Astrocyte of the hippocampus (primary cell): ENCODE data around the gene GOLPH3.
A peak's percentile ranks its signal among the peaks of the same experiment; 100 is the strongest.
"Not testable (repeated sequence)": the region's sequence is repeated elsewhere in the genome, so short reads cannot be mapped to it uniquely, and the experiment has no call there.

ENCODE experiments used
- DNase-seq: peaks from one replicate; pipeline ENCODE4 v3.0.0; 2011; ENCODE audit warnings: low read depth, low spot score

The GOLPH3 gene

DNA sequence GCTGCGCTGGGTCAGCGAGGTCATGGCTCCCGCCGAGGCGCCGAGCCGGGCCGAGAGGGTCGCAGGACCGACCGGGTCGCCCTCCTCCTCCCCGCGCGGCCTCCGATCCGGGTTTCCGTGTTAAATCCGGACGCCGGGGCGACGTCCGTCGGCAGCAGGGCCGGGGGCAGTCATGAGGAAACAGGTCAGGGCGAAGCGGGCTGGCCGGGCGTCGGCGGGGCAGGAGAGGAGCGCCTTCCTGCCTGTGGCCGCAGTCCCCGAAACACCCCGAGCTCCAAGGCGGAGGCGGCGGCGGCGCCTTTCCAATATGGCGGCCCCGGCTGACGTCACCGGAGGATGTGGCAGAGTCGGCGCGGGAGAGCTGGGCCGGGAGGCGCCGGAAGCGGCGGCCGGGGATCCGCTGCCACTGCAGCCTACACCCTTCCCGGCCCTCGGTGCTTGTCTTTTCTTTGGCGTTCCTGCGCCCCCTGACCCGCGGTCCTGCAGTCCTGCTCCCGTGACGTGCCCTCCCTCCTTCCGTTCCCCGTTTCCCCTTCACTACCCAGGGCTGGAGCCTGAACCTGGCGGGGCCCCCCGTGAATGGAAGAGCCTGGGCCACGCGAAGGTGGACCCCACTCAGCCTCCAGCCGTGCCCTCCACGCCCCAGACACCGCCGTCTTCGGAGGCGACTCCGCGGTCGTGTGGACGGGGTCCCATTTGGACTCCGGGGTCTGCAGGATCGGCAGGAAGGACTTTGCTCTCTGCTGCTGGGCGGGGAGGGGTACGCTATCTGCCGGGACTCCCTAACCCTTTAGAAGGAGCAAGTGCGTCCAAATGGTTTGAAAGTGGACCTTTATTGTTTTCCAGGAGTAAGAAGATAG lies at the start of gene GOLPH3:
TSS of gene GOLPH3 (minus strand) at position 309 of the 860 bp plus-strand sequence. CDS start at position 24, 285 bp downstream.
- DNase-seq = peak; percentile 96

- DNase-seq = no peak
These were observed 48.8 kb upstream of the GOLPH3 start for GRCh38 chr5:32222723-32223470.

GRCh38 chr5:32217886-32218396 lies 43.8 kb upstream of the GOLPH3 start:
- DNase-seq = peak; percentile 58

GRCh38 chr5:32214344-32214743 lies 40.2 kb upstream of the GOLPH3 start:
- not testable (repeated sequence) for DNase-seq

- no peak for DNase-seq
These were observed 36.0 kb upstream of the GOLPH3 start for GRCh38 chr5:32210151-32210550.

GRCh38 chr5:32208837-32209236 lies 34.7 kb upstream of the GOLPH3 start:
- DNase-seq = not testable (repeated sequence)

DNA sequence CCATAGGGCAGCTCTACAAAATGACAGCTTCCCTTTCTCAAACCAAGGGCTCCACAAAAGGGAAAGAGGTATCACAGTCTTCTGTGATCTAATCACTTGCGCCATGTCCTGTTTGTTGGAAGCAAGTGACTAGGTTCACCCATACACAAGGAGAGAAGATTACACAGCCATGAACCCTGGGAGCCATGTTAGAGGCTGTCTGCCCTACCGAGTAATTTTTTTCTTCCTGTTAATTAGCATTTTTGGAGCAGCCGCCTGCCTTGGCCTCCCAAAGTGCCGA lies 33.2 kb upstream of the GOLPH3 start:
- DNase-seq = no peak

DNA sequence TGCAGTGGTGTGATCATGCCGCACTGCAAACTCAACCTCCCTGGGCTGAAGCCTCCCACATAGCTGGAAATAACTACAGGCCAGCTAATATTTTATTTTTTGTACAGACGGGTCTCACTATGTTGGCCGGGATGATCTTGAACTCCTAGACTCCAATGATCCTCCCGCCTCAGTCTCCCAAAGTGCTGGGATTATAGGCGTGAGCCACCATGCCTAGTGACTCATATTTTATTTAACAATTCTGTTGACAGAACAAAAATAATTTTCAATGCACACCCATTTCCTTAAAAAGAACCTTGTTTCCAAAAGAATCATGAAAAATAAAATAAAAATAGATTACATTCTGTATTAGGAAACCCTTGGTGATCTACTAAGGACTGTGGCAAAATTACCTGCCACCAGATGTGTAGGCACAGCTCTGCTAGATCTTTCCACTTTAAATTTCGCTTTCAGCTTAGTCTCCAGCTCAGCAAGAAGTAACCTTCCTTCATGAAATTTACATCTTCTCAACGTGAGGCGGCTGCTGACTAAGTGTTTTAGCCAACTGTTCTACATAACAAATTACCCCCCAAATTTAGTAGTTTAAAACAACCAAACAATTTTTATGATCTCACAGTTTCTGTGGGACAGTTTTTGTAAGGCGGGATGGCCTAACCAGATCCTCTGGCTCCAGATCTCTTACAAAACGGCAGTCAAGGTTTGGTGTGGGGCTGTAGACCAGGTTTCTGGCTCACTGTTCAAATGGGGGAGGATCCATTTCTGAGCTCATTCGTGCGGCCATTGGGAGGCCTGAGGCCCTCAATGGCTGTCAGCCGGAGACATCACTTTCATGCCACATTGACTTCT lies 32.6 kb upstream of the GOLPH3 start:
- DNase-seq = no peak

DNA sequence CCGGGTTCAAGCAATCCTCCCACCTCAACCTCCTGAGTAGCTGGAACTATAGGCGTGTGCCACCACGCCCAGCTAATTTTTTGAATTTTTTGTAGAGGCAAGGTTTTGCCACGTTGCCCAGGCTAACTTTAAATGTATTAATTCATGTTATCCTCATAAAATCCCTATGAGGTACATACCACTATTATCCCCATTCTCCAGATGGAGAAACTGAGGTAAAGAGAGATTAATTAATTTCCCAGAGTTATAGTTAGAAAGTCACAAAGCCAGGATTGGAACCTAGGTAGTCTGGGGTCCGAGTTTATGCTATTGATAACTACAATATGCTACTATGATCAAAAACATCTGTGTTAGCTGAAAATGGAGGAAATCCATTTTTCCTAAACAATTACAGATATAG lies 31.9 kb upstream of the GOLPH3 start:
- no peak for DNase-seq

- no peak for DNase-seq
These were observed 28.3 kb upstream of the GOLPH3 start for GRCh38 chr5:32202394-32202793.

- DNase-seq = no peak
These were observed 27.1 kb upstream of the GOLPH3 start for GRCh38 chr5:32201122-32201753.

DNA sequence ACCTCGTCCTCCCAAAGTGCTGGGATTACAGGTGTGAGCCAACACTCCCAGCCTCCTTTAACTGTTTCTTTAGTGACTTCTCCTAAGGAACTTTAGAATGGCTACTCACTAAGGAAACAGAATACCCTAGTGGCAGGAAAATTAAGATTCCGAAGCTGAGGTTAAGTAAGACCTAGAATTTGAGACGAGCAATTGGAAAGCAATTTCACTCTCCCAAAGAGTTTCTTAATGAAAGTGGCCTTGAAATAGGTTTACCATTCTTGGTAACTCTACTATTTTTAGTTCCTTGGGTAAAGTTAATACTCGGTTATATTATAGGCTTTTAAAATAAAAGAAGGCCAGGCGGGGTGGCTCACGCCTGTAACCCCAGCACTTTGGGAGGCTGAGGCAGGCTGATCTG lies 22.9 kb upstream of the GOLPH3 start:
- no peak for DNase-seq

DNA sequence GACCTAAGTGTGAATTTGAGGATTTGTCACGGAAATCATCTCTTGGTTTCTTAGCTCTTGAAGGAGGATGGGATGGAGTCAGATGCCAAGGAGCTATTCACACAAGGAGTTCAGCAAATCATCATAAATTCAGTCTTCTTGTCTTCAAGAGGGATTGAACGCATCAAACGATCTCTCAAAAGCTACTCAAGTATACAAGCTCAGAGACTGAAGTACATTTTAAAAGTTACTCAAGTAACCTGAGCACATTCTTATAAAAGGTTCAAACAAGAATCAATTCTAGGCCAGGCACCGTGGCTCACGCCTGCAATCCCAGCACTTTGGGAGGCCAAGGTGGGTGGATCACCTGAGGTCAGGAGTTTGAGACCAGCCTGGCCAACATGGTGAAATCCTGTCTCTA lies 21.1 kb upstream of the GOLPH3 start:
- DNase-seq = no peak

GRCh38 chr5:32193591-32193990 lies 19.5 kb upstream of the GOLPH3 start:
- DNase-seq = peak; percentile 95

DNA sequence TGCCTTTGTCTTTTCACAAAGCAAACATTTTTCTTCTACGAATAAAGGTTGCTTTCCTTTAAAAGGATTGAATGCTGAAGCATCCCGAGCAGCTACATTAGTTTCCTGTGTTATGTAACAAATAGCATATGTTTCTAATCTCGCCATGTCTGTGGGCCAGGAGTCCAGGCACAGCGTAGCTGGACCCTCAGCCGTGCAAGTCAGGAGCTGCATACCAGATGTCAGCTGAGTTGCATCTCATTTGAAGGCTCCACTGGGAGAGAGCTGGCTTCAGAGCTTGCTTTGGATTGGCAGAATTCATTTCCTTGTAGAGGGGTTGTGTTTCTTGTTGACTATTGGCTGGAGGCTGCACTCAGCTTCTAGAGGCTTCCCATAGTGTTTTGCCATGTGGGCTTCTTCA lies 16.0 kb upstream of the GOLPH3 start:
- DNase-seq = no peak

GRCh38 chr5:32187675-32188074 lies 13.6 kb upstream of the GOLPH3 start:
- no peak for DNase-seq

DNA sequence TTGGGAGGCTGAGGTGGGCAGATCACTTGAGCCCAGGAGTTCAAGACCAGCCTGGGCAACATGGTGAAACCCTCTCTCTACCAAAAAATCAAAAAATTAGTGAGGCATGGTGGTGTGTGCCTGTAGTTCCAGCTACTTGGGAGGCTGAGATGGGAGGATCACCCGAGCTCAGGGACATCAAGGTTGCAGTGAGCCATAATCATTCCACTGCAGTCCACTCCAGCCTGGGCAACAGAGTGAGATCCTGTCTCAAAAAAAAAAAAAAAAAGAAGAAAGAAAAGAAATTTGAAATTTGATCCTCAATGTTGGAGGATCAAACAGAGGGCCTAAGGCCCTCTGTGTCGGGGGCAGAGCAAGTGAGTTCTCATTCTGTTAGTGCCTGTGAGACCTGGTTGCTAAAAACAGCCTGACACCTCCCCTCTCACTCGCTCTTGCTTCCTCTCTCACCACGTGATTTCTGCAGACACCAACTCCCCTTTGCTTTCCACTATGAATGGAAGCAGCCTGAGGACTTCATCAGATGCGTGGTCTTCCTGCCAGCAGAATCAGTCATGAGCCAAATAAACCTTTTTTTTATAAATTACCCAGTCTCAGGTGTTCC lies 8.4 kb upstream of the GOLPH3 start:
- DNase-seq = no peak

DNA sequence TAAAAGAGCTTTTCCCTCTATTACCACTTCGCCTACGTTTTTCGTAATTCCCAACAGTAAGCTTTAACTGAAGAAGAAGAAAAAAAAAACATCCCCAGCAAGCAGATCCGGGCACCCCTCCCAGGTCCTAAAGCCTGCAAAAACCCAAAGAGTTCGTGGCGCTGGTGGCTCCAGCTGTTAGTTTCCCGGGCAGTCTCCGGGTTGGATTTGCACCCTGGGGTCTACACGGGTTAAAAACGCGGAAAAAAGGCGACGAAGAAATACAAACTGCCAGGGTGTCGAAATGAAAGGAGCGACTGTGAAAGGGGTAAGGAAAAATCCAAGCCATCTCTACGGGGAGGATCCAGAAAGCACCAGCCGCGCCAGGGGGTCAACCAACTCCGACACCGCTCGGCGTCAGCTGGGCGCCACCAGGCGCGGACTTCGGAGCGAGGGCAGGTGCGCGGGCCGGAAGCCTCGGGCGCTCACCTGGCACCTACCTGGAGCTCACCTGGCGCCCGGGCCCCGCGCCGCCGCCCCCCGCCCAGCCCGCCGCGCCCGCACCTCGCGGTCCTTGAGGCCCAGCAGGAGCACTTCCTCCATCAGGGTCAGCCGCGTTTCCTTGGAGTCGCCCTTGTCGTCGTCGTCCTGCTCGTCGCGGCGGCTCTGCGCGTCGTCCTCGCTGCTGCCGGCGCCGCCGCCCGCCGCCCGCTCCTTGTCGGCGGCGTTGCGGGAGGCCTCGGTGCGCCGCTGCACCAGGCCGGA lies 680 bp downstream of the GOLPH3 start:
- DNase-seq = peak; percentile 68

- DNase-seq = no peak
These were observed 1.2 kb downstream of the GOLPH3 start for GRCh38 chr5:32172923-32173266.

DNA sequence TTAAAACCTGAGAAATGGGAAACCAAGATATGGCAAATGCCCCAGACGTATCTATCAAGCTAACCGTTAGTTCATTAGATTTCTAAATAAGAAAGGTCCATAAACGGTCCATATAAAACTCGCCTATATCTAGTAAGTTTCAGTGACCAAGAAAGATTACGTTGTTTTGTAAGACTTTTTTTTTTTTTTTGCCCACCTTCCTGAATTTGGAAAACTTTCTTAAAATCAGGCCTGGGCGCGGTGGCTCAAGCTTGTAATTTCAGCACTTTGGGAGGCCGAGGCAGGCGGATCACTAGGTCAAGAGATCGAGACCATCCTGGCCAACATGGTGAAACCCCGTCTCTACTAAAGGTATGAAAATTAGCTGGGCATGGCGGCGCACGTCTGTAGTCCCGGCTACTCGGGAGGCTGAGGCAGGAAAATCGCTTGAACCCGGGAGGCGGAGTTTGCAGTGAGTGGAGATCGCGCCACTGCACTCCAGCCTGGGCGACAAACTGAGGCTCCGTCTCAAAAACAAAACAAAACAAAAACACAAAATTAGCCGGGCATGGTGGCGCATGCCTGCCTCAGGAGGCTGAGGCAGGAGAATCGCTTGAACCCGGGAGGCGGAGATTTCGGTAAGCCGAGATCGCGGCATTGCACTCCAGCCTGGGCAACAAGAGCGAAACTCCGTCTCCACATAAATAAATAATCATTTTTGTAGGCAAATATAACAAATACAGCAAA lies 1.8 kb downstream of the GOLPH3 start:
- peak; percentile 29 for DNase-seq
